Neural progenitor cell (in vitro differentiated cells): ENCODE data around the gene MAGEA9. TPM values are rescaled to one million over a fixed set of nuclear protein-coding genes. Genes with fewer than 3 reads are reported as not detected.
"Not testable (repeated sequence)": the region's sequence is repeated elsewhere in the genome, so short reads cannot be mapped to it uniquely, and the experiment has no call there.

Source experiments
- DNase-seq: peaks from one replicate; pipeline ENCODE4 v3.0.0-alpha.2; 2016; ENCODE audit warnings: low spot score
- H2AFZ ChIP-seq: fragments of 200-600 bp; sonication (generic); replicated peaks from 2 replicates; pipeline ENCODE4 v1.6.1; 2016; ENCODE audit warnings: antibody characterized with exemption
- H3F3A ChIP-seq: fragments of 200-600 bp; sonication (generic); 2 replicates; pipeline ENCODE4 v1.6.1; 2016; ENCODE audit warnings: antibody characterized with exemption, low read depth
- H3K27ac ChIP-seq: fragments of 200-600 bp; sonication (generic); 2 replicates; pipeline ENCODE4 v1.5.1; 2016; ENCODE audit warnings: mild to moderate bottlenecking
- H3K27me3 ChIP-seq: fragments of 200-600 bp; sonication (generic); 2 replicates; pipeline ENCODE4 v1.6.1; 2016; ENCODE audit warnings: mild to moderate bottlenecking, moderate library complexity
- H3K36me3 ChIP-seq: fragments of 200-600 bp; sonication (generic); 2 replicates; pipeline ENCODE4 v1.5.1; 2016
- H3K4me1 ChIP-seq: fragments of 200-600 bp; sonication (generic); 2 replicates; pipeline ENCODE4 v1.6.1; 2016; ENCODE audit warnings: mixed run types
- H3K4me2 ChIP-seq: fragments of 200-600 bp; sonication (generic); 2 replicates; pipeline ENCODE4 v1.6.1; 2016
- H3K4me3 ChIP-seq: fragments of 200-600 bp; sonication (generic); 2 replicates; pipeline ENCODE4 v1.5.1; 2016
- H3K79me2 ChIP-seq: fragments of 200-600 bp; sonication (generic); 2 replicates; pipeline ENCODE4 v1.6.1; 2016; ENCODE audit warnings: low read depth
- H3K9ac ChIP-seq: fragments of 200-600 bp; sonication (generic); 2 replicates; pipeline ENCODE4 v1.6.1; 2016
- H3K9me3 ChIP-seq: fragments of 200-600 bp; sonication (generic); 2 replicates; pipeline ENCODE4 v1.5.1; 2016; ENCODE audit warnings: low read depth
- H4K20me1 ChIP-seq: fragments of 200-600 bp; sonication (generic); 2 replicates; pipeline ENCODE4 v1.6.1; 2016; ENCODE audit warnings: low read depth
- H3K27ac Mint-ChIP-seq: 3 replicates; pipeline ENCODE4 v1.8.0; 2021; ENCODE audit warnings: mixed read lengths
- H3K27me3 Mint-ChIP-seq: 2 replicates; pipeline ENCODE4 v1.8.0; 2022; ENCODE audit warnings: low read depth, mild to moderate bottlenecking, inconsistent platforms, moderate library complexity, mixed read lengths; ENCODE audit not compliant: insufficient read depth
- H3K36me3 Mint-ChIP-seq: 3 replicates; pipeline ENCODE4 v1.8.0; 2021; ENCODE audit warnings: mixed read lengths
- H3K4me1 Mint-ChIP-seq: 3 replicates; pipeline ENCODE4 v1.8.0; 2021; ENCODE audit warnings: mixed read lengths
- H3K4me3 Mint-ChIP-seq: 3 replicates; pipeline ENCODE4 v1.8.0; 2021; ENCODE audit warnings: mild to moderate bottlenecking, moderate library complexity, mixed read lengths
- H3K9me3 Mint-ChIP-seq: 3 replicates; pipeline ENCODE4 v1.8.0; 2020; ENCODE audit warnings: mixed read lengths
- EZH2 ChIP-seq: fragments of 200-600 bp; sonication (generic); IDR thresholded peaks from 2 replicates; pipeline ENCODE4 v1.6.1; 2017; ENCODE audit warnings: antibody characterized with exemption, mild to moderate bottlenecking, moderate library complexity
- EZH2phosphoT487 ChIP-seq: fragments of 200-600 bp; sonication (generic); IDR thresholded peaks from 2 replicates; pipeline ENCODE4 v1.6.1; 2017; ENCODE audit warnings: antibody characterized with exemption
- total RNA-seq: library from RNA; depleted of rRNA; stranded (reverse); fragments of >200 nt; gene quantifications from 2 replicates; pipeline ENCODE4 v1.2.3, GENCODE V29; 2015; ENCODE audit warnings: low replicate concordance
- TF ChIP-seq, protein P1 (sequence below): fragments of 200-600 bp; sonication (generic); IDR thresholded peaks from 2 replicates; pipeline ENCODE4 v1.5.1; 2017; ENCODE audit warnings: antibody characterized with exemption, mild to moderate bottlenecking

MAGEA9 gene
- total RNA-seq, 1 donor from 2014 or later = not detected

DNA sequence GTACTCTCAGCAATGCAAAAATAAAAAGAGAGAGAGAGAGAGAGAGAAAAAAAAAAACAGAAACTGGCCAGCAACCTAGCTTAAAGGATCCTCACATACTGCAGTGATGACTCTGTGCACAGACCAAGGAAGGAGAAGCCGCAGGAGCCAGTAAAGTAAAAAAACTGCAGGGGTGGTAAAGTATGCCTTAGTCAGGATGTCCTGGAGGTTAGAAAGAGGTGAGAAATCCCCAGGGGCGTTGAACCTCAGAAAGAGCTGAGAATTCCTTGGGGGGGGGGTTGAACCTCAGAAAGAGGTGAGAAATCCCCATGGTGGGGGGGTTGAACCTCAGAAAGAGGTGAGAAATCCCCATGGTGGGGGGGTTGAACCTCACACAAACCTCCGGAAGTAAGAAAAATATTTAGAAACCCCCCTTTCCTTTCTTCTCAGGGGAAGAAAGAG lies 48.0 kb downstream of the MAGEA9 start:
- peak overlapping the region; percentile 70 for H3K4me2 ChIP-seq
- H3K4me1 ChIP-seq = peaks cover 29% of the 10 kb centered on the region
- peaks cover 40% of the 10 kb centered on the region for H3F3A ChIP-seq
- no peaks in the 10 kb centered on the region for H3K36me3 ChIP-seq
- peak; percentile 25 for DNase-seq
- peak overlapping the region; percentile 80 for H3K4me3 Mint-ChIP-seq
- H2AFZ ChIP-seq = no peak overlapping the region
- H3K9me3 ChIP-seq = no peaks in the 10 kb centered on the region
- H3K36me3 Mint-ChIP-seq = no peaks in the 10 kb centered on the region
- H3K27ac Mint-ChIP-seq = peak overlapping the region; percentile 90
- peak overlapping the region; percentile 75 for H3K27ac ChIP-seq
- no peak for TF ChIP-seq EZH2phosphoT487
- TF ChIP-seq, protein P1, sequence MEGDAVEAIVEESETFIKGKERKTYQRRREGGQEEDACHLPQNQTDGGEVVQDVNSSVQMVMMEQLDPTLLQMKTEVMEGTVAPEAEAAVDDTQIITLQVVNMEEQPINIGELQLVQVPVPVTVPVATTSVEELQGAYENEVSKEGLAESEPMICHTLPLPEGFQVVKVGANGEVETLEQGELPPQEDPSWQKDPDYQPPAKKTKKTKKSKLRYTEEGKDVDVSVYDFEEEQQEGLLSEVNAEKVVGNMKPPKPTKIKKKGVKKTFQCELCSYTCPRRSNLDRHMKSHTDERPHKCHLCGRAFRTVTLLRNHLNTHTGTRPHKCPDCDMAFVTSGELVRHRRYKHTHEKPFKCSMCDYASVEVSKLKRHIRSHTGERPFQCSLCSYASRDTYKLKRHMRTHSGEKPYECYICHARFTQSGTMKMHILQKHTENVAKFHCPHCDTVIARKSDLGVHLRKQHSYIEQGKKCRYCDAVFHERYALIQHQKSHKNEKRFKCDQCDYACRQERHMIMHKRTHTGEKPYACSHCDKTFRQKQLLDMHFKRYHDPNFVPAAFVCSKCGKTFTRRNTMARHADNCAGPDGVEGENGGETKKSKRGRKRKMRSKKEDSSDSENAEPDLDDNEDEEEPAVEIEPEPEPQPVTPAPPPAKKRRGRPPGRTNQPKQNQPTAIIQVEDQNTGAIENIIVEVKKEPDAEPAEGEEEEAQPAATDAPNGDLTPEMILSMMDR = no peak
- TF ChIP-seq EZH2 = no peak
- no peaks in the 10 kb centered on the region for H3K79me2 ChIP-seq
- peaks cover 7% of the 10 kb centered on the region for H3K27me3 ChIP-seq
- H3K27me3 Mint-ChIP-seq = peaks cover 2% of the 10 kb centered on the region
- H3K4me3 ChIP-seq = peak overlapping the region; percentile 40
- peaks cover 4% of the 10 kb centered on the region for H3K9me3 Mint-ChIP-seq
- H3K9ac ChIP-seq = no peak overlapping the region
- no peaks in the 10 kb centered on the region for H4K20me1 ChIP-seq
- peaks cover 37% of the 10 kb centered on the region for H3K4me1 Mint-ChIP-seq

DNA sequence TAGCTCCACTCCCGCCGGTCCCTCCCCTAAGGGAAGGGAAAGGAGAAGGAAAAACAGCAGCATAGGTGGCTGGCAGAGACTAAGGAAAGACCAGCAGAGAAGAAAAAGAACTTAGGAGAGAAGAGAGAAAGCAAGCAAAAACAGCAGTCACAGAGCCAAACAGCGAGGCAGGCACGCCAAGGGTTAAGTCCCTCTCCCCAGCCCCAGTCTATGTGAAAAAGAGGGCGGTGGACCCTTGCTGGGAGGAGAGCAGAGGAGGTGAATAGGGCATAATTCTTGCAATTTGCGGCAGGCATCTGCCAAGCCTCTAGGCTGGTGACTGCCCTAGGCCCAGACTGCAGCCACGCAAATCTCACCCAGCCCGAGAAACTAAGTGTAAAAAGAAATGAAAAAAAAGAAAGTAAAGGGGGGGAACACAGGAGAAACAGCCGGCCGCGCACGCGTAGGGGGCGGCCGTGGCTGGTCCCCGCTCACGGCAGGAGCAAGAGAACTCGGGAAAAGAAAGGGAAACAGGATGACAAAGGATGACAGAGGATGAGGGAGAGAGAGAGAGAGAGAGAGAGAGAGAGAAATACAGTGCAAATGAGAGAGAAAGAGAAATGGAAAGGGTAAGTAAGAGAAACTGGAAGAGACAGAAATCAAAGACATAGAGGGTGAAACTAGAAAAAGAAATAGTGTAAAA lies 48.6 kb downstream of the MAGEA9 start:
- Histone ChIP-seq H3K4me3 (peak overlapping the region; percentile 40), H3K27me3 (peaks cover 7% of the 10 kb centered on the region), H3K36me3 (no peaks in the 10 kb centered on the region), H3F3A (peaks cover 40% of the 10 kb centered on the region), H3K79me2 (no peaks in the 10 kb centered on the region), H3K4me2 (peak overlapping the region; percentile 70), H2AFZ (peak overlapping the region; percentile 9), H3K4me1 (peaks cover 29% of the 10 kb centered on the region), H4K20me1 (no peaks in the 10 kb centered on the region), H3K9me3 (no peaks in the 10 kb centered on the region), H3K9ac (no peak overlapping the region), H3K27ac (peak overlapping the region; percentile 75)
- Mint-ChIP-seq H3K4me3 (peak overlapping the region; percentile 80), H3K36me3 (no peaks in the 10 kb centered on the region), H3K9me3 (no peaks in the 10 kb centered on the region), H3K27me3 (no peaks in the 10 kb centered on the region), H3K4me1 (peaks cover 37% of the 10 kb centered on the region), H3K27ac (peak overlapping the region; percentile 90)
- TF ChIP-seq EZH2phosphoT487 (no peak), EZH2 (no peak)
- TF ChIP-seq, protein P1 = no peak
- peak; percentile 77 for DNase-seq

GRCh38 chrX:149831473-149831872 lies 49.7 kb downstream of the MAGEA9 start:
- H3K4me2 ChIP-seq = no peak overlapping the region
- TF ChIP-seq, protein P1 = peak; percentile 3
- no peak for TF ChIP-seq EZH2
- H3K79me2 ChIP-seq = no peaks in the 10 kb centered on the region
- H3K27ac ChIP-seq = no peak overlapping the region
- H3K4me3 ChIP-seq = no peak overlapping the region
- peaks cover 7% of the 10 kb centered on the region for H3K27me3 ChIP-seq
- no peaks in the 10 kb centered on the region for H3K36me3 Mint-ChIP-seq
- no peaks in the 10 kb centered on the region for H3K27me3 Mint-ChIP-seq
- no peak overlapping the region for H3K9ac ChIP-seq
- peaks cover 37% of the 10 kb centered on the region for H3K4me1 Mint-ChIP-seq
- H3K9me3 Mint-ChIP-seq = no peaks in the 10 kb centered on the region
- H3K4me3 Mint-ChIP-seq = no peak overlapping the region
- no peaks in the 10 kb centered on the region for H4K20me1 ChIP-seq
- H3K27ac Mint-ChIP-seq = peak overlapping the region; percentile 40
- no peaks in the 10 kb centered on the region for H3K9me3 ChIP-seq
- H3F3A ChIP-seq = peaks cover 40% of the 10 kb centered on the region
- H3K36me3 ChIP-seq = no peaks in the 10 kb centered on the region
- peaks cover 31% of the 10 kb centered on the region for H3K4me1 ChIP-seq
- no peak overlapping the region for H2AFZ ChIP-seq
- no peak for DNase-seq

- not testable (repeated sequence) for H4K20me1 ChIP-seq, H3K36me3 ChIP-seq, H3K27ac ChIP-seq, H3K4me2 ChIP-seq, H3K9me3 Mint-ChIP-seq, H3K27me3 ChIP-seq, H3K79me2 ChIP-seq, H3K4me3 ChIP-seq, H3F3A ChIP-seq, H3K9me3 ChIP-seq, H2AFZ ChIP-seq, H3K36me3 Mint-ChIP-seq, H3K4me3 Mint-ChIP-seq, H3K27me3 Mint-ChIP-seq, H3K4me1 Mint-ChIP-seq, H3K27ac Mint-ChIP-seq, H3K9ac ChIP-seq
- peak; percentile 27 for DNase-seq
- peaks cover 17% of the 10 kb centered on the region for H3K4me1 ChIP-seq
These were observed 55.0 kb downstream of the MAGEA9 start for GRCh38 chrX:149836728-149837127.
